DOHH2 (cell line): ENCODE results near the gene TRAF3.

Experiments
- H3F3A ChIP-seq: fragments of 200-600 bp; sonication (generic), shearing (Covaris generic); 2 replicates; pipeline ENCODE4 v1.6.0; 2016; ENCODE audit warnings: antibody characterized with exemption, mild to moderate bottlenecking; ENCODE audit not compliant: control insufficient read depth, insufficient read depth
- H3K27ac ChIP-seq: fragments of 200-600 bp; sonication (generic); 2 replicates; pipeline ENCODE4 v1.5.1; 2014; ENCODE audit warnings: low read depth, mild to moderate bottlenecking, low read length, moderate library complexity
- H3K27me3 ChIP-seq: fragments of 200-600 bp; sonication (generic); 2 replicates; pipeline ENCODE4 v1.6.1; 2014; ENCODE audit warnings: mild to moderate bottlenecking, low read length, mixed read lengths; ENCODE audit not compliant: control insufficient read depth
- H3K36me3 ChIP-seq: fragments of 200-600 bp; sonication (generic); 2 replicates; pipeline ENCODE4 v1.6.1; 2014; ENCODE audit warnings: mild to moderate bottlenecking, low read length, moderate library complexity, mixed read lengths; ENCODE audit not compliant: control insufficient read depth
- H3K4me1 ChIP-seq: fragments of 200-600 bp; sonication (generic); 2 replicates; pipeline ENCODE4 v1.6.1; 2014; ENCODE audit warnings: mild to moderate bottlenecking, low read length, mixed read lengths; ENCODE audit not compliant: control insufficient read depth
- H3K4me2 ChIP-seq: fragments of 200-600 bp; sonication (generic); 2 replicates; pipeline ENCODE4 v1.6.0; 2014; ENCODE audit warnings: mild to moderate bottlenecking, low read length, moderate library complexity
- H3K4me3 ChIP-seq: fragments of 200-600 bp; sonication (generic); 2 replicates; pipeline ENCODE4 v1.5.1; 2014; ENCODE audit warnings: mild to moderate bottlenecking, low read length, mixed read lengths
- H3K79me2 ChIP-seq: fragments of 200-600 bp; sonication (generic); 2 replicates; pipeline ENCODE4 v1.6.1; 2014; ENCODE audit warnings: mild to moderate bottlenecking, low read length, mixed read lengths; ENCODE audit not compliant: control insufficient read depth
- H3K9me2 ChIP-seq: fragments of 200-600 bp; sonication (generic); replicated peaks from 2 replicates; pipeline ENCODE4 v1.6.1; 2014; ENCODE audit warnings: mild to moderate bottlenecking, low read length, mixed read lengths; ENCODE audit not compliant: control insufficient read depth
- H3K9me3 ChIP-seq: fragments of 200-600 bp; sonication (generic); 2 replicates; pipeline ENCODE4 v1.6.1; 2014; ENCODE audit warnings: antibody characterized with exemption, low read length, mixed read lengths; ENCODE audit not compliant: control insufficient read depth, insufficient read depth
- H4K20me1 ChIP-seq: fragments of 200-600 bp; sonication (generic); 2 replicates; pipeline ENCODE4 v1.6.0; 2014; ENCODE audit warnings: low read depth, mild to moderate bottlenecking, antibody characterized with exemption, low read length, moderate library complexity; ENCODE audit not compliant: control insufficient read depth, insufficient read depth
- CTCF ChIP-seq: fragments of 200-600 bp; sonication (generic); IDR thresholded peaks from one replicate; pipeline ENCODE4 v1.5.1; 2014; ENCODE audit warnings: antibody characterized with exemption, mild to moderate bottlenecking, low read depth, low read length; ENCODE audit not compliant: poor library complexity, severe bottlenecking
- EZH2phosphoT487 ChIP-seq: fragments of 200-600 bp; sonication (generic); IDR thresholded peaks from 2 replicates; pipeline ENCODE4 v1.6.1; 2017; ENCODE audit warnings: borderline replicate concordance, mild to moderate bottlenecking, antibody characterized with exemption, low read length, moderate library complexity, mixed read lengths

The TRAF3 gene

GRCh38 chr14:102878970-102879460 is 101.8 kb downstream of the TRAF3 start:
- Histone ChIP-seq H3K36me3 (peaks cover 31% of the 10 kb centered on the region), H3K4me1 (no peaks in the 10 kb centered on the region), H4K20me1 (no peaks in the 10 kb centered on the region), H3F3A (no peaks in the 10 kb centered on the region), H3K27ac (no peak overlapping the region), H3K27me3 (no peaks in the 10 kb centered on the region), H3K9me3 (no peaks in the 10 kb centered on the region), H3K4me3 (no peak overlapping the region), H3K4me2 (no peak overlapping the region), H3K9me2 (no peaks in the 10 kb centered on the region), H3K79me2 (no peaks in the 10 kb centered on the region)
- no peak for TF ChIP-seq CTCF
- TF ChIP-seq EZH2phosphoT487, result no peak

DNA sequence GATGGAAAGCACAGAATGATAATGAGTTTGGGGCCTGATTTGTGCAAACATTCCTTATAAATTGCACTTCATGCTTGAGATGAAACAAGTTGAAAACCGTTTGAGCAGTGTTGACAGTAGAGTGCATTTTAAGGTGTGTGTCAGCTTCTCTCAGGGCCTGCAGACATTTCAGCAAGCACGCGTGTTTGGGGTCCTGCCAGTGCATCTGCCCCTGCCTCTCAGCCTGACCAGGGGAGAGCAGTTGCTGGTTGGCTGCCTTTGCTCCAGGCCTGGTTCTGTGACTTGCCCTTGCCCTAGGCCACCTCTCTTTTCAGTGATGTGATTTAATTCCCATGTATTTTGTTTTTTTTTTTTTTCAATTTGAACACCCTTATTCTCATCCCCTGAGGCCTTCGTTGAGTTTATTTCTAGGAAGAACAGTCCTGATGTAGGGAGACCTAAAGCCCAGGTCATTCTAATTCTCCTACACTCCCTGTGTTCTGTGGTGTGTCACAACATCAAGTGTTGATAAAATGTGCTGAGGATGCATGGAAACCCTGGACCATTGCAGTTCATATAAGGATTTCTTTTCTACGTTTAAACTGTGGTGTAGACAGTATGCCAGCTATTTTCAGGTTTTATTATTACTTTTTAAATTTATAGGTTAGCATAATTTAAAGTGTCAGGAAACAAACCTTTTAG is 105.1 kb downstream of the TRAF3 start:
- Histone ChIP-seq H3K9me2 (no peaks in the 10 kb centered on the region), H3K4me2 (no peak overlapping the region), H4K20me1 (no peaks in the 10 kb centered on the region), H3F3A (no peaks in the 10 kb centered on the region), H3K4me3 (no peak overlapping the region), H3K27me3 (no peaks in the 10 kb centered on the region), H3K36me3 (peaks cover 11% of the 10 kb centered on the region; the same call in 1 of the 2 replicates), H3K79me2 (no peaks in the 10 kb centered on the region), H3K4me1 (no peaks in the 10 kb centered on the region), H3K9me3 (no peaks in the 10 kb centered on the region), H3K27ac (no peak overlapping the region)
- TF ChIP-seq CTCF, result no peak
- TF ChIP-seq EZH2phosphoT487, result no peak

GRCh38 chr14:102883089-102883541 is 105.9 kb downstream of the TRAF3 start:
- H3K27ac ChIP-seq, result no peak overlapping the region
- no peaks in the 10 kb centered on the region for H3K9me3 ChIP-seq
- no peaks in the 10 kb centered on the region for H3K79me2 ChIP-seq
- no peak overlapping the region for H3K4me3 ChIP-seq
- no peaks in the 10 kb centered on the region for H3F3A ChIP-seq
- H3K4me2 ChIP-seq, result no peak overlapping the region
- H3K9me2 ChIP-seq, result no peaks in the 10 kb centered on the region
- TF ChIP-seq EZH2phosphoT487, result no peak
- TF ChIP-seq CTCF, result no peak
- peaks cover 7% of the 10 kb centered on the region; the same call in 1 of the 2 replicates for H3K36me3 ChIP-seq
- no peaks in the 10 kb centered on the region for H3K27me3 ChIP-seq
- no peaks in the 10 kb centered on the region for H3K4me1 ChIP-seq
- no peaks in the 10 kb centered on the region for H4K20me1 ChIP-seq
